DMS153 treated with DMSO at 0.1 percent for 48 hours (cell line): ENCODE data around the gene TUBE1.
"Not testable (repeated sequence)": the region's sequence is repeated elsewhere in the genome, so short reads cannot be mapped to it uniquely, and the experiment has no call there.

ENCODE experiments used
- DNase-seq: peaks from one replicate; lab custom pipeline; 2025; ENCODE audit not compliant: unreplicated experiment; lab: John Stamatoyannopoulos, UW

Gene TUBE1

DNA sequence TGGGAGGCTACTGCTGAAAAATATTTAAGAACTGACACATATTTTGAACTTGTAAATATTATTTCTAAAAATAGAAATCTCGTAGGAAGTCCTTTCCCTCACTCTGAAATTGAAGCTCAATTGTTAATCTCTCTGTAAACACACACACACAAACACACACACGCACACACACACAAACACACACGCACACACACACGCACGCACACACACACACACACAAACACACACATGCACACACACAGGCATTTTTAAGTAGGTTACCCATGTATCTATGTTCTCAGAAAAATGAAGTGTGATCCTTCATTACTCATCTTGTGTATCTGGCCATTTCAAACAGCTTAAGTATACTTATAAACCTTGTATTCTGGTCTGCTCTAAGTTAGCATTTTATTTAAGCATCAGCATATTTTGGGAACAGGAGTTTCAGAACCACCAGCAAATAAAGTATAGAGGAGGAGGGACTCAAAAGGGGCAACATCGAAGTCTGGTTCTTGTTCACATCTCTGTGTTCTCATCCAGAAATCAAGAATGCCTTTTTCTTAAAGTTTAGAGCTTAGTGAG is 21.8 kb downstream of the TUBE1 start:
- DNase-seq: no peak

GRCh38 chr6:112062966-112063365 is 24.3 kb downstream of the TUBE1 start:
- no peak for DNase-seq

DNA sequence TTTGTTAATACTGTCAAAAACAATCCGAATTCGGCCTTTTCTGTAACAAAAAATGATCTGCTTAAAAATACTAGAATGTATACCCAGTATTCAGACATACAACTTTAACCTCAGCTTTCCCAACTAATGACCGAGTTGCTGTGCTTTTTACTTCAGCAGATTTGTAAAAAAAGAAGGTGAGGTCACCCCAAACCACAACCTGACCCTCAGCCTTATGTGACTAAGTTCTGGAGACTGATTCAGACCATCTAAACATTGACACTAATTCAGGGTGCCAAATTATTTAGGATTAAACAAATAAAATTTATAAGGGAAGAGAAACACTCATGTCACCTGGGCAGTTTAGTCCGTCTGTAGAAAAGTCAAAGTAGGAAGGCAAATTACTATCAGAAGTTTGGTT is 25.7 kb downstream of the TUBE1 start:
- DNase-seq: no peak

DNA sequence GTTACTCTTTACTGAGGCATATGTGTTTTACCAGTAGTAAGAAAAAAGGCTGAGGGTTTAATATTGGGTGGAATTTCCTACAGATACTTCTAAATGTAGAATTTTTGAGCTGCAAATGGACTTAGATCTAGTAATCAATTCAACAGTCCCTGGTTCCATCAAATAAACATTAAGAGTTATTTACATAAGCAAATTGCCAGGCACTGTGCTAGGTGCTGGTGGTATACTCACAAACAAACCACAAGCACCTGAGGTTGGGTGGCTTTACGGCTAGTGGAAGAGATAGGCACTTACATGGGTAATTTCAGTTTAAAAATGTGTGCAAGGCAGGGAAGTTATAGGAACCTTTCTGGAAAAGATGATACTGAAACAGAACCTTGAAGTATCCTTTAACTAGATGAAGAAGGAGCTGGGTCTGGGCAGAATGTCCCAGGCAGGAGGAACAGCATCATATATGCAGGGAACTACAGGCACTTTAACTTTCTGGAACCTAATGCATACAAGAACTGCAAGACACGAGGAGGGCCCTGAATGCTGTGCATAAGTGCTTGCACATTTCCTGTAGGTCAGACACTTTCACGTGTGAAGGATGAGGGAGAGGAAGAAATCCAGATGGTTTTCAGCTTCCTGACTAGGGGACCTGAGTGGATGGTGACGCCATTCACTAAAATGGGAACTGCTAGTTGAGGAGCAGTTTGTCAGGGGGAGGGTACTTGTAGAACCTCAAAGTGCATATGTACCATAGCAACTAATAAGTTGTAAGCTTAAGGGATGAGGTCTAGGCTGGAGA is 28.8 kb downstream of the TUBE1 start:
- no peak for DNase-seq

- DNase-seq: no peak
These were observed 32.6 kb downstream of the TUBE1 start for GRCh38 chr6:112054555-112055190.

DNA sequence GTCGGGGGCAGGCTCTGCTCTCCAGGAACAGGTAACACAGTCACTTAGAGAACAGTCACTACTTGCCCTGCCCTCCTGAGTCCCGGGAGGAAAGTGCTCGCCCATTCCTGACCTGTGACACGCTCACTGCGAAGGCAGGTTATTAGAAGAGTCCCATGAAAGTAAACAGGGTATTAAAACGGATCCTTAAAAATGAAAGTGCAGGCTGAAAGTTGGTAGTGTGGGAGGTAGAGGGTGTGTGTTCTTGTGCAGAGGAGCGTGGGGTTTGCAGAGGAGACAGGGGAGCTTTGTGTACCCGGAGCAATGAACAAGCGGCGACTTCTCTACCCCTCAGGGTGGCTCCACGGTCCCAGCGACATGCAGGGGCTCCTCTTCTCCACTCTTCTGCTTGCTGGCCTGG is 33.3 kb downstream of the TUBE1 start, which contains the start of gene CCN6:
TSS of gene CCN6 (plus strand) at position 104 of the 400 bp plus-strand sequence. CDS start at position 358, 254 bp downstream.
- DNase-seq: no peak

- not testable (repeated sequence) for DNase-seq
These were observed 36.0 kb downstream of the TUBE1 start for GRCh38 chr6:112051251-112051740.

DNA sequence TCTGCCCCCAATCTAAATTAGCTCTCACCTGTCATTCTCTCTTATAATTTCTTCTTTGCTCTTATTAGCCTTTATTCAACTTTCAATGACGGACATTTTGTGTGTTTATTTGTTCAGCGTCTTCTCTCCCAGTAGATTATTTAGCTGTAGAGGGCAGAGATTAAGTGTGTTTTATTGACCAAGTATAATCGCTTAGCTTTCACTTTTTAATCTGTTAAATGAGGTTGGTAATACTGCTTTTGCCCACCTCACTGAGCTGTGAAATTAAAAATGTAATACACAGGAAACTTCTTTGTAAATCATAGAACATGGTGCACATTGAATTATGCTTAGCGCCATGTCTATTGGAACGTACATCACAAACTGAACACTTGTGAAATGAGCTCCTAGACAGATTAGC is 36.9 kb downstream of the TUBE1 start:
- no peak for DNase-seq

GRCh38 chr6:112049996-112050395 is 37.3 kb downstream of the TUBE1 start:
- DNase-seq: no peak

- no peak for DNase-seq
These were observed 38.1 kb downstream of the TUBE1 start for GRCh38 chr6:112049026-112049799.

DNA sequence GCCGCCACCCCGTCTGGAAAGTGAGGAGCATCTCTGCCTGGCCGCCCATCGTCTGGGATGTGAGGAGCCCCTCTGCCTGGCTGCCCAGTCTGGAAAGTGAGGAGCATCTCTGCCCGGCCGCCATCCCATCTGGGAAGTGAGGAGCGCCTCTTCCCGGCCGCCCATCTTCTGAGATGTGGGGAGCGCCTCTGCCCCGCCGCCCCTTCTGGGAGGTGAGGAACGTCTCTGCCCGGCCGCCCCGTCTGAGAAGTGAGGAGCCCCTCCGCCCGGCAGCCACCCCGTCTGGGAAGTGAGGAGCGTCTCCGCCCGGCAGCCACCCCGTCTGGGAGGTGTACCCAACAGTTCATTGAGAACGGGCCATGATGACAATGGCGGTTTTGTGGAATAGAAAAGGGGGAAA is 39.8 kb downstream of the TUBE1 start:
- not testable (repeated sequence) for DNase-seq

- no peak for DNase-seq
These were observed 42.4 kb downstream of the TUBE1 start for GRCh38 chr6:112044856-112045255.

DNA sequence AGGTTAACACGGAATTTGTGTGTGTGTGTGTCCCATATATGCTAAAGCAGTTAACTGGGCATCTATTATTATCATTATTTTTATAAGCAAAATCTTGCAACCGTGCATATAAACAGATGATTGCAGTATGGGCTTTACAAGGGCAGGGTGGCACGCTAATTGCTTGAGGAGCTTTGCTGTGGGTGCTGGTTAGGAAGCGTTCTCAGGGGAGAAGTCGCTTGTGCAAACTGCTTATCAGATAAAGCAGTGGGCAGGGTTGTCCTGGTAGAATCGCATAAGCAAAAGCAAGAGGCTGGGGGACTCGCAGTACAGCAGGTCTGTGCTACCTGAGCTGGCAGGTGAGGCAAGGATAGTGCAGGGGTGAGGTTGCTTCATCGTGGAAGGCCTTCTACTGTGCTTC is 43.1 kb downstream of the TUBE1 start:
- DNase-seq: no peak

DNA sequence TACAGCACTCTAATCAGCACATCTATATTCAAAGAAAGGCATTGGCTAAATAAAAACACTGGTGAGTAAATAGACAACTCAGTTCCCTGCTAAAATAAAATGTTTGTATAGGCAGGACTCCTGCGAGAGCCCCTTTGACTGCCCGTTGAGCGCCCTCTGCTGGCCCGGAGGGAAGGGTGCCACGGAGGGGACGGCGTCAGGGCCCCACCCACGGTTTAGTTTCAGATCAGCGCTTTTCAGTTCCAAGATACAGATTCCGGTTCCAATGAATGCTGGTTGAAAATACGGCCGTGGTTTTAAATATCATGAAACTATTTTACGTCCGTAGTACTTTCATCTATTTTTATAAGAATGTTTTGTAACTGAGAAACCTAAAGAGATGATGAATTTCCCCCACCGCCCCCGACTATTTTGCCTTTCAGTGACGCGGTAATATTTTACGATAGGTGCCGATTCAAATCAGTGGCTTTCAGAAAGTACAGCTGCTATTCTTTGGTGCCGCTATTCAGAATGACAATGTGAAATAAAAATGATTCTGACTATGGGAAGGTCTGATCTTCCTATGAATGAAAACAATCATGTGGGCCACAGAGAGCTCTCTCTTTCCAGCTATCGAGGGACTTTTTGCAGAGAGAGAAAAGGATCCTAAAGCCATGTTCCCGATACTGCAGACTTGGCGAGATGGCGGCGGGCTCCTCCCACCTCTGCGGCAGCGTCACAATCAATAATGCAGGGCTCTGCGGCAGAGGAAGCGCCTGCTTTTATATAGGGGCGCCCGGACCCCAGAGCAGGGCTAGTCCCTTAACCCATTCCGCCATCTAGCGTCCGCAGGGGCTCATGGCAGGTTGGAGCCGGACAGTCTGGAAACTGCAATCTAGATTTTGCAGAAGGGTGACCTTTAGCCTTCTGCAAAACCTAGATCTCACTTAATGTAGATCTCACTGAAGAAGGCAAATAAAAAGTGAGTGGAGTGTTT is 44.0 kb downstream of the TUBE1 start:
- peak; percentile 92 for DNase-seq

- no peak for DNase-seq
These were observed 45.7 kb downstream of the TUBE1 start for GRCh38 chr6:112041535-112041934.

DNA sequence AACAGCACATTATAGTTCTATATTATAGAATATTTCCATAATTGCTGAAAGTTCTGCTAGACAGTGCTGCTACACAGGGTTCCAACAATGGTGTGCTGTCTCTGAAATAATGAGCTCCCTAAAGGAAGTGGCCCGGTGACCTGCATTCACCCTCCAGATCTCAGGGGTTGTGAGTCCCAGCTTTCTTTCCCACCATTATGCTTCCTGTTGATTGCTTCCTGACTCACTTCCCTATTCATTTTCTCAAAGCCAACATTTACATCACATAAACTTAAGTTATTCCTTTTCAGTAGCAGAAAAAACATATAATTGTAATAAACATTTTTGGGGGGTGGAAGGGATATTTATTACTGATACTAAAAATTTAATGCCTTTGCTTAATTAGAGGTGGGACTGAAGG is 46.3 kb downstream of the TUBE1 start:
- DNase-seq: no peak

DNA sequence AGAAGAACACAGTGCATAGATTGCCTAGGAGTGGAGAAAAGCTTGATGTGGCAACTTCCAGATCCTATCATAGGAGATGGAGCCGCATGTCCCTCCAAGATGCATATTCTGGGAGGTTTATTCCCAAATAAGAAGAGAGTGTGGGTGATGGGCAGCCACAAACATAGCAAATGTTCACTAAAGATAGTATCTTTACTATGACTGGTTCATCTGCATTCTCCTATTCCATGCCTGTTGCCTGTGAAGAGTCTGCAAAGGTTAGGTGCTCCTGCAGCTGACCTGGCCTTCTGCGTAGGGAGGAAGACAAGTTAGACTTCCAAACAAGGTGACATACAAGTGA is 47.9 kb downstream of the TUBE1 start:
- DNase-seq: no peak

GRCh38 chr6:112038756-112039430 is 48.4 kb downstream of the TUBE1 start:
- no peak for DNase-seq

GRCh38 chr6:112038268-112038667 is 49.0 kb downstream of the TUBE1 start:
- no peak for DNase-seq

- no peak for DNase-seq
These were observed 49.5 kb downstream of the TUBE1 start for GRCh38 chr6:112037783-112038216.
